CD1c-positive myeloid dendritic cell (primary cell): Measurements from ENCODE around the gene MAPKAPK5.
"Not testable (repeated sequence)": the region's sequence is repeated elsewhere in the genome, so short reads cannot be mapped to it uniquely, and the experiment has no call there.

ENCODE experiments used
- DNase-seq: peaks from one replicate; pipeline ENCODE4 v3.0.0-alpha.2; 2016; ENCODE audit errors: extremely low spot score

The MAPKAPK5 gene

GRCh38 chr12:111828338-111828979 lies 13.6 kb upstream of the MAPKAPK5 start:
- no peak for DNase-seq

- DNase-seq: not testable (repeated sequence)
Measured at GRCh38 chr12:111829635-111830034, 12.4 kb upstream of the MAPKAPK5 start.

GRCh38 chr12:111834740-111835386 lies 7.2 kb upstream of the MAPKAPK5 start:
- peak; percentile 73 for DNase-seq

GRCh38 chr12:111835531-111836181 lies 6.4 kb upstream of the MAPKAPK5 start:
- DNase-seq: not testable (repeated sequence)

- DNase-seq: no peak
Measured at GRCh38 chr12:111838353-111838752, 3.7 kb upstream of the MAPKAPK5 start.

GRCh38 chr12:111840807-111841206 lies 1.2 kb upstream of the MAPKAPK5 start:
- DNase-seq: no peak

GRCh38 chr12:111841236-111841749 lies 735 bp upstream of the MAPKAPK5 start:
- DNase-seq: no peak

GRCh38 chr12:111842556-111843396 lies 748 bp downstream of the MAPKAPK5 start:
- peak; percentile 45 for DNase-seq

- DNase-seq: no peak
Measured at GRCh38 chr12:111846016-111846415, 4.0 kb downstream of the MAPKAPK5 start.

GRCh38 chr12:111850526-111850925 lies 8.5 kb downstream of the MAPKAPK5 start:
- DNase-seq: no peak

GRCh38 chr12:111858186-111858585 lies 16.2 kb downstream of the MAPKAPK5 start:
- DNase-seq: no peak

GRCh38 chr12:111858778-111859177 lies 16.8 kb downstream of the MAPKAPK5 start:
- no peak for DNase-seq

- peak; percentile 41 for DNase-seq
Measured at GRCh38 chr12:111864913-111865312, 22.9 kb downstream of the MAPKAPK5 start.

GRCh38 chr12:111867531-111867930 lies 25.5 kb downstream of the MAPKAPK5 start:
- DNase-seq: no peak

GRCh38 chr12:111868676-111869588 lies 26.9 kb downstream of the MAPKAPK5 start:
- peak; percentile 13 for DNase-seq

- DNase-seq: no peak
Measured at GRCh38 chr12:111869671-111870070, 27.6 kb downstream of the MAPKAPK5 start.

- no peak for DNase-seq
Measured at GRCh38 chr12:111870216-111870615, 28.2 kb downstream of the MAPKAPK5 start.

GRCh38 chr12:111870706-111871105 lies 28.7 kb downstream of the MAPKAPK5 start:
- peak; percentile 67 for DNase-seq

GRCh38 chr12:111873113-111873512 lies 31.1 kb downstream of the MAPKAPK5 start:
- DNase-seq: no peak

GRCh38 chr12:111881716-111882115 lies 39.7 kb downstream of the MAPKAPK5 start:
- DNase-seq: peak; percentile 50
